ENCODE measurements around the gene ZNF609. TPM values are rescaled to one million over a fixed set of nuclear protein-coding genes. Genes with fewer than 3 reads are reported as not detected.

ZNF609 gene
- total and polyA plus RNA-seq, 10 of the 15 experiments (the other 5 are each of a cell fraction or from before 2014, with no cell fraction given), result 5.1 to 35.3 (median 13.6) TPM

DNA sequence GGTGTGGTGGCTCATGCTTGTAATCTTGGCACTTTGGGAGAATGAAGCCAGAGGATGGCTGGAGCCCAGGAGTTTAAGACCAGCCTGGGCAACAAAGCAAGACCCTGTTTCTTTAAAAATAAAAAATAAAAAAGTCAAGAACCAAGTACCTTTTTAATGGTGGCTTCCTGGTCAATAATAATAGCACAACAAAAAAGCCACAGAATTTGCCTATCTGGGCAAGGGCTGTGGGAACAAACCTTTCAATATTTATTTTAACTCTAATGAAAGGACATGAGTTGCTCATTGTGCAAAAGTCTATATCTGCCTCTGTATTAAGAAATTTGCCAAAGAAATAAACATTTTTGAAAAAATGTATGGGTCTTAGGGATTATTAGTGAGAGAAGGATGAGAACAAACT is 2.1 kb downstream of the ZNF609 start:
- ATAC-seq (no peak), DNase-seq (ENCODE audit: low read depth, low spot score) (no peak), FAIRE-seq (no peak)
- POLR2A ChIA-PET, result interaction anchor here (0.5 to 1.5 kb wide), 5 partner anchors 32 to 349 kb away, joined by 3 to 6 read pairs (median 3); no protein-coding TSS in a partner anchor
- Histone ChIP-seq H3K4me1 (ENCODE audit: control insufficient read depth, insufficient read depth, low read length) (peaks cover 44% of the 10 kb centered on the region), H3K36me3 (ENCODE audit: control insufficient read depth in 2 of 2, insufficient read depth in 2 of 2, low read length in 1 of 2) (0 out of 4 replicates have a peak, but pooled peaks cover 0 to 3% of the 10 kb centered on the region in 2 experiments), H2AFZ (ENCODE audit: control insufficient read depth, low read depth, low read length) (no peak overlapping the region), H3K27ac (ENCODE audit: control insufficient read depth, insufficient read depth) (peak overlapping the region; percentile 79), H4K20me1 (ENCODE audit: control insufficient read depth, insufficient read depth) (no peaks in the 10 kb centered on the region), H3K79me2 (ENCODE audit: control insufficient read depth, insufficient read depth, low read length) (peaks cover 72% of the 10 kb centered on the region), H3K27me3 (replicated peaks in 1 of 2; ENCODE audit: control insufficient read depth in 2 of 2, insufficient read depth in 2 of 2, low read length in 1 of 2) (no peaks in the 10 kb centered on the region), H3K4me3 (peak overlapping the region; percentile 75), H3K9ac (ENCODE audit: control insufficient read depth, insufficient read depth, low read length) (no peak overlapping the region), H3K4me2 (ENCODE audit: control insufficient read depth, insufficient read depth) (peak overlapping the region; percentile 90), H3K9me3 (replicated peaks; ENCODE audit: control insufficient read depth, insufficient read depth, low read length) (no peaks in the 10 kb centered on the region)
- CTCF ChIA-PET, result interaction anchor here (0.7 to 2.1 kb wide), 2 partner anchors 191 to 223 kb away, joined by 3 to 10 read pairs; no protein-coding TSS in a partner anchor
- BruUV-seq (replicated peaks), result no TSS peak
- in situ Hi-C loops (cut with MboI) (no loop called here), intact Hi-C loops (cut with micrococcal nuclease; ENCODE audit: unreplicated experiment) (loop anchor here (5.0 kb wide), 2 partner anchors 75 to 160 kb away; partner anchors contain the start of gene TRIP4)
- RAD21 ChIA-PET (ENCODE audit: unreplicated experiment), result interaction anchor here (0.7 to 3.1 kb wide), 15 partner anchors 12 to 350 kb away, joined by 3 to 19 read pairs (median 3); no protein-coding TSS in a partner anchor
- SMC1A ChIA-PET (ENCODE audit: uncharacterized antibody, unreplicated experiment), result interaction anchor here (0.6 to 3.8 kb wide), 16 partner anchors 7 to 266 kb away, joined by 3 to 24 read pairs (median 5); no protein-coding TSS in a partner anchor
- TF ChIP-seq KDM1A (IDR thresholded peaks at IDR 0.05; ENCODE audit: borderline replicate concordance) (no peak), MYC (IDR thresholded peaks at IDR 0.05; ENCODE audit: insufficient read depth, insufficient read length, insufficient replicate concordance, low read length, severe bottlenecking) (no peak), NFXL1 (IDR thresholded peaks at IDR 0.05; ENCODE audit: borderline replicate concordance) (no peak), MTA3 (IDR thresholded peaks at IDR 0.05; ENCODE audit: borderline replicate concordance, low read length) (no peak), HCFC1 (IDR thresholded peaks at IDR 0.05; ENCODE audit: low read length) (no peak), ZNF384 (IDR thresholded peaks at IDR 0.05; ENCODE audit: borderline replicate concordance, low read depth, low read length) (0 out of 2 replicates have a peak, but pooled peaks have one; percentile 13), TBL1XR1 (IDR thresholded peaks at IDR 0.05; ENCODE audit: low read depth, low read length) (no peak), MEF2A (IDR thresholded peaks at IDR 0.05; ENCODE audit: insufficient read depth, low read depth, low read length) (peak; percentile 52; the same call in 1 of the 2 replicates), POU2F2 (IDR thresholded peaks at IDR 0.05; ENCODE audit: borderline replicate concordance, low read depth, low read length) (peak; percentile 90), RUNX3 (IDR thresholded peaks at IDR 0.05; ENCODE audit: low read length) (peak; percentile 78)
- TF ChIP-seq, protein P1, sequence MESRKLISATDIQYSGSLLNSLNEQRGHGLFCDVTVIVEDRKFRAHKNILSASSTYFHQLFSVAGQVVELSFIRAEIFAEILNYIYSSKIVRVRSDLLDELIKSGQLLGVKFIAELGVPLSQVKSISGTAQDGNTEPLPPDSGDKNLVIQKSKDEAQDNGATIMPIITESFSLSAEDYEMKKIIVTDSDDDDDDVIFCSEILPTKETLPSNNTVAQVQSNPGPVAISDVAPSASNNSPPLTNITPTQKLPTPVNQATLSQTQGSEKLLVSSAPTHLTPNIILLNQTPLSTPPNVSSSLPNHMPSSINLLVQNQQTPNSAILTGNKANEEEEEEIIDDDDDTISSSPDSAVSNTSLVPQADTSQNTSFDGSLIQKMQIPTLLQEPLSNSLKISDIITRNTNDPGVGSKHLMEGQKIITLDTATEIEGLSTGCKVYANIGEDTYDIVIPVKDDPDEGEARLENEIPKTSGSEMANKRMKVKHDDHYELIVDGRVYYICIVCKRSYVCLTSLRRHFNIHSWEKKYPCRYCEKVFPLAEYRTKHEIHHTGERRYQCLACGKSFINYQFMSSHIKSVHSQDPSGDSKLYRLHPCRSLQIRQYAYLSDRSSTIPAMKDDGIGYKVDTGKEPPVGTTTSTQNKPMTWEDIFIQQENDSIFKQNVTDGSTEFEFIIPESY (IDR thresholded peaks at IDR 0.05), result no peak
- TF ChIP-seq, protein P2, sequence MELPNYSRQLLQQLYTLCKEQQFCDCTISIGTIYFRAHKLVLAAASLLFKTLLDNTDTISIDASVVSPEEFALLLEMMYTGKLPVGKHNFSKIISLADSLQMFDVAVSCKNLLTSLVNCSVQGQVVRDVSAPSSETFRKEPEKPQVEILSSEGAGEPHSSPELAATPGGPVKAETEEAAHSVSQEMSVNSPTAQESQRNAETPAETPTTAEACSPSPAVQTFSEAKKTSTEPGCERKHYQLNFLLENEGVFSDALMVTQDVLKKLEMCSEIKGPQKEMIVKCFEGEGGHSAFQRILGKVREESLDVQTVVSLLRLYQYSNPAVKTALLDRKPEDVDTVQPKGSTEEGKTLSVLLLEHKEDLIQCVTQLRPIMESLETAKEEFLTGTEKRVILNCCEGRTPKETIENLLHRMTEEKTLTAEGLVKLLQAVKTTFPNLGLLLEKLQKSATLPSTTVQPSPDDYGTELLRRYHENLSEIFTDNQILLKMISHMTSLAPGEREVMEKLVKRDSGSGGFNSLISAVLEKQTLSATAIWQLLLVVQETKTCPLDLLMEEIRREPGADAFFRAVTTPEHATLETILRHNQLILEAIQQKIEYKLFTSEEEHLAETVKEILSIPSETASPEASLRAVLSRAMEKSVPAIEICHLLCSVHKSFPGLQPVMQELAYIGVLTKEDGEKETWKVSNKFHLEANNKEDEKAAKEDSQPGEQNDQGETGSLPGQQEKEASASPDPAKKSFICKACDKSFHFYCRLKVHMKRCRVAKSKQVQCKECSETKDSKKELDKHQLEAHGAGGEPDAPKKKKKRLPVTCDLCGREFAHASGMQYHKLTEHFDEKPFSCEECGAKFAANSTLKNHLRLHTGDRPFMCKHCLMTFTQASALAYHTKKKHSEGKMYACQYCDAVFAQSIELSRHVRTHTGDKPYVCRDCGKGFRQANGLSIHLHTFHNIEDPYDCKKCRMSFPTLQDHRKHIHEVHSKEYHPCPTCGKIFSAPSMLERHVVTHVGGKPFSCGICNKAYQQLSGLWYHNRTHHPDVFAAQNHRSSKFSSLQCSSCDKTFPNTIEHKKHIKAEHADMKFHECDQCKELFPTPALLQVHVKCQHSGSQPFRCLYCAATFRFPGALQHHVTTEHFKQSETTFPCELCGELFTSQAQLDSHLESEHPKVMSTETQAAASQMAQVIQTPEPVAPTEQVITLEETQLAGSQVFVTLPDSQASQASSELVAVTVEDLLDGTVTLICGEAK (IDR thresholded peaks at IDR 0.05; ENCODE audit: borderline replicate concordance), result no peak
- TF ChIP-seq, protein P3, sequence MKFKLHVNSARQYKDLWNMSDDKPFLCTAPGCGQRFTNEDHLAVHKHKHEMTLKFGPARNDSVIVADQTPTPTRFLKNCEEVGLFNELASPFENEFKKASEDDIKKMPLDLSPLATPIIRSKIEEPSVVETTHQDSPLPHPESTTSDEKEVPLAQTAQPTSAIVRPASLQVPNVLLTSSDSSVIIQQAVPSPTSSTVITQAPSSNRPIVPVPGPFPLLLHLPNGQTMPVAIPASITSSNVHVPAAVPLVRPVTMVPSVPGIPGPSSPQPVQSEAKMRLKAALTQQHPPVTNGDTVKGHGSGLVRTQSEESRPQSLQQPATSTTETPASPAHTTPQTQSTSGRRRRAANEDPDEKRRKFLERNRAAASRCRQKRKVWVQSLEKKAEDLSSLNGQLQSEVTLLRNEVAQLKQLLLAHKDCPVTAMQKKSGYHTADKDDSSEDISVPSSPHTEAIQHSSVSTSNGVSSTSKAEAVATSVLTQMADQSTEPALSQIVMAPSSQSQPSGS (IDR thresholded peaks at IDR 0.05; ENCODE audit: low read length), result no peak
- TF ChIP-seq, protein P4, sequence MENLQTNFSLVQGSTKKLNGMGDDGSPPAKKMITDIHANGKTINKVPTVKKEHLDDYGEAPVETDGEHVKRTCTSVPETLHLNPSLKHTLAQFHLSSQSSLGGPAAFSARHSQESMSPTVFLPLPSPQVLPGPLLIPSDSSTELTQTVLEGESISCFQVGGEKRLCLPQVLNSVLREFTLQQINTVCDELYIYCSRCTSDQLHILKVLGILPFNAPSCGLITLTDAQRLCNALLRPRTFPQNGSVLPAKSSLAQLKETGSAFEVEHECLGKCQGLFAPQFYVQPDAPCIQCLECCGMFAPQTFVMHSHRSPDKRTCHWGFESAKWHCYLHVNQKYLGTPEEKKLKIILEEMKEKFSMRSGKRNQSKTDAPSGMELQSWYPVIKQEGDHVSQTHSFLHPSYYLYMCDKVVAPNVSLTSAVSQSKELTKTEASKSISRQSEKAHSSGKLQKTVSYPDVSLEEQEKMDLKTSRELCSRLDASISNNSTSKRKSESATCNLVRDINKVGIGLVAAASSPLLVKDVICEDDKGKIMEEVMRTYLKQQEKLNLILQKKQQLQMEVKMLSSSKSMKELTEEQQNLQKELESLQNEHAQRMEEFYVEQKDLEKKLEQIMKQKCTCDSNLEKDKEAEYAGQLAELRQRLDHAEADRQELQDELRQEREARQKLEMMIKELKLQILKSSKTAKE (IDR thresholded peaks at IDR 0.05; ENCODE audit: low read depth, poor library complexity, severe bottlenecking), result no peak
